ENCODE measurements around the gene DCUN1D2. TPM values are rescaled to one million over a fixed set of nuclear protein-coding genes. Genes with fewer than 3 reads are reported as not detected.
"Not testable (repeated sequence)": the region's sequence is repeated elsewhere in the genome, so short reads cannot be mapped to it uniquely, and the experiment has no call there.

DCUN1D2 gene
- total RNA-seq, 2 experiments from 2014 or later = 14.4 to 15.8 TPM

DNA sequence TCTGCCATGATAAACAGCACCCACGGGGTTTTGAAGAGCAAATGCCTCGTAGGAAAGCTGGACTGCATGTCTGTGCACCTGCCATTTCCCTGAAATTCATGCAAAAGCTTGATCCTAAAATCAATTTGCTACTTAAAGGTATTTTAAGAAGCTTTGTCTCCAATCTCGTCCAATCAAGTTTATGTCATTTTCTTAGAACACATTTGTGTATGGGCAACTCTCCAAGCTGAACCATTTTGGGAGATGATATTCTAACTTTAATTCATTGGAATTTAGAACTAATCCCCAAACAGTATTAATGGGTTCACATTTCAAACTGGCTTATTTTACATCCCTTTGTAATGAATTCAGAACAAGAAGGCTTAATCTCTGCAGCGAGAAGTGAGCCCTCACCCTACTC is 38.0 kb downstream of the DCUN1D2 start:
- Mint-ChIP-seq H3K27ac (no peak overlapping the region), H3K9me3 (no peaks in the 10 kb centered on the region), H3K4me3 (no peak overlapping the region), H3K27me3 (no peaks in the 10 kb centered on the region), H3K36me3 (peaks cover 11% of the 10 kb centered on the region), H3K4me1 (ENCODE audit: low read depth) (no peaks in the 10 kb centered on the region)
- ChIA-PET CTCF (no interaction called here), POLR2A (no interaction called here)
- intact Hi-C loops (cut with micrococcal nuclease) = no loop called here
- no peak for DNase-seq

DNA sequence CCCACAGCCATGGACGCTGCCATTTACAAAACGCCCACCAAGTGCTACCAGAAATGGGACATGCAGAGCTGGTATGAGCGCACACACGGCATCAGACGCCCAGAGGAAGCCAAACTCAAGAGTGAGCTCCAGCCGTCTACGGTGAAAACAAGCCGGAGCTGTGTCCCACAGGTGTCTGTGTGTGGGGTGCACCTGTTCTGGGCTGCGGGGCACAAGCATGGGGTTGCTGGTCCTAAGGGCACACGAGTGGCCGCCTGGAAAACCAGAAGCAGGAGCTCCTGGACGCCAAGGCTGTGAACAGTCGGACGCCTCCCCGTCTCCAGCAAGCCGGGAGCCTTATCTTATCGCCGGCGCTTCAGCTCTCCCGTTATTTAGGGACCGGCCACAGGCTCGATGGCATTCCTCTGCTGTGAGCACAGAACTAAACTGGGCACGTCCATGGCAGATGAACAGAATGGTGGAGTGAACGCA is 38.5 kb downstream of the DCUN1D2 start:
- Mint-ChIP-seq H3K36me3 (peaks cover 11% of the 10 kb centered on the region), H3K4me1 (ENCODE audit: low read depth) (no peaks in the 10 kb centered on the region), H3K4me3 (no peak overlapping the region), H3K9me3 (no peaks in the 10 kb centered on the region), H3K27me3 (no peaks in the 10 kb centered on the region), H3K27ac (no peak overlapping the region)
- intact Hi-C loops (cut with micrococcal nuclease) = no loop called here
- DNase-seq = no peak
- ChIA-PET POLR2A (no interaction called here), CTCF (no interaction called here)

DNA sequence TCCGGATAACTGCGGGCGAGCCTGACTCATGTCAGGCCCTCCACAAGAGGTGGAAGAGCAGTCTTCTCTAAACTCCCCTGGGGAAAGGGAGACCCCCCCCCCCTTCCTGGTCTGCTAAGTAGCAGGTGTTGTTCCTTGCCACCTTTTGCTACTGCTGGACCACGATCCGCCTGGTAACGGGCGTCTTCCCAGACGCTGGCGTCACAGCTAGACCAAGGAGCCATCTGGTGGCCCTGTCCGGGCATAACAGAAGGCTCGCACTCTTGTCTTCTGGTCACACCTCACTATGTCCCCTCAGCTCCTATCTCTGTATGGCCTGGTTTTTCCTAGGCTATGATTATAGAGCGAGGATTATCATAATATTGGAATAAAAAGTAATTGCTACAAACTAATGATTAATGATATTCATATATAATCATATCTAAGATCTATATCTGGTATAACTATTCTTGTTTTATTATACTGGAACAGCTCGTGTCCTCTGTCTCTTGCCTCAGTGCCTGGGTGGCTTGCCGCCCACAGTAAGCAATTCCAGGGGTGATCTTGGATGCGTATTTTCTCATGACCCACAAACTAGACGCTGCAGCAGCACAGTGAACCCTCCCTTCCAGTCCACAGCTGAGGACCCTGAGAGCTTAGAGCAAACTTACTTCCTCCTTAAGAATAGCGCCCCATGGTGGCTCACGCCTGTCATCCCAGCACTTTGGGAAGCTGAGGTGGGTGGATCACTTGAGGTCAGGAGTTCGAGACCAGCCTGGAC is 39.5 kb downstream of the DCUN1D2 start:
- H3K36me3 Mint-ChIP-seq = not testable (repeated sequence)

DNA sequence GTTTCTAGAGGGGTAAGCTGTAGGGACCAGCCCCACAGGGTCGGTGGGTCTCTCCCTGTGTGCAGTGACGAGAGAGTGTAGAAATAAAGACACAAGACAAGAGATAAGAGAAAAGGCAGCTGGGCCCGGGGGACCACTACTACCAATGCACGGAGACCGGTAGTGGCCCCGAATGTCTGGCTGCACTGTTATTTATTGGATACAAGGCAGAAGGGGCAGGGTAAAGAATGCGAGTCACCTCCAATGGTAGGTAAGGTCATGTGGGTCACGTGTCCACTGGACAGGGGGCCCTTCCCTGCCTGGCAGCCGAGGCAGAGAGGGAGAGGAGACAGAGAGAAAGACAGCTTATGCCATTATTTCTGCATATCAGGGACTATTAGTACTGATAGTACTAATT is 40.2 kb downstream of the DCUN1D2 start:
- H3K9me3 Mint-ChIP-seq; intact Hi-C loops (cut with micrococcal nuclease); H3K4me1 Mint-ChIP-seq (ENCODE audit: low read depth); H3K27me3 Mint-ChIP-seq; CTCF ChIA-PET; POLR2A ChIA-PET; DNase-seq; H3K27ac Mint-ChIP-seq; H3K36me3 Mint-ChIP-seq: not testable (repeated sequence)
- H3K4me3 Mint-ChIP-seq = peak overlapping the region; percentile 68

More for the DNA sequence above, 39.5 kb downstream of the DCUN1D2 start:
- POLR2A ChIA-PET; H3K4me1 Mint-ChIP-seq (ENCODE audit: low read depth); H3K27me3 Mint-ChIP-seq; H3K4me3 Mint-ChIP-seq; H3K9me3 Mint-ChIP-seq; CTCF ChIA-PET; DNase-seq; H3K27ac Mint-ChIP-seq; intact Hi-C loops (cut with micrococcal nuclease): not testable (repeated sequence)

DNA sequence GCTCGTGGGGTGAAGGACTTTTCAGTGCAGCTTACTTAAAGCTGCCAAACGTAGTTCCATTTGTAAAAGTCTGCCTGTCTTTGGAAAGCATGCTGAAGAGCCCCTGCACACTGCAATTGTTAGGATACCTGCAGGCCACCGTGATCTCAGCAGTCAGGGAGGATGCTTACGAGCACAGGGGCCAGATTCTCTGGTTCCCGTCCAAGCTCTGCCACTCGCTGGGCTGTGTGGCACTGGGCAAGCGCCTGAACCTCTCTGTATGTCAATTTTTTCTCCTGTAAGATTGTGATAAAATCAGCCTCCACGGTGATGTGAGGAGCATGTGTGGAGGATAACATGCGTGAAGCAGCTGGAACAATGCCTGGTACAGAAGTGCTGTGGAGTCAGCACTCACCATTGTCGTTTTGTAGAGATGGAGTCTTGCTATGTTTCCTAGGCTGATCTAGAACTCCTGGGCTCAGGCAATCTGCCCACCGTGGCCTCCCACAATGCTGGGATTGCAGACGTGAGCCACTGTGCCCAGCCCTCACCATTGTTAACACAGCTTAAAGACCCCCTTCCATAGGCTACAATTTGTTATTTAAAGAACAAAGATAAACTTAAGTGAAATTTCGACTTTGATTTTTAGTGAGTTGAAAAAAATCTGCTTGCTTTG is 40.7 kb downstream of the DCUN1D2 start:
- intact Hi-C loops (cut with micrococcal nuclease) = no loop called here
- H3K4me3 Mint-ChIP-seq = peak overlapping the region; percentile 68
- DNase-seq = no peak
- ChIA-PET POLR2A (no interaction called here), CTCF (no interaction called here)
- no peaks in the 10 kb centered on the region for H3K4me1 Mint-ChIP-seq (ENCODE audit: low read depth)
- H3K36me3 Mint-ChIP-seq = peaks cover 5% of the 10 kb centered on the region
- H3K27me3 Mint-ChIP-seq = no peaks in the 10 kb centered on the region
- no peaks in the 10 kb centered on the region for H3K9me3 Mint-ChIP-seq
- H3K27ac Mint-ChIP-seq = peak overlapping the region; percentile 66

DNA sequence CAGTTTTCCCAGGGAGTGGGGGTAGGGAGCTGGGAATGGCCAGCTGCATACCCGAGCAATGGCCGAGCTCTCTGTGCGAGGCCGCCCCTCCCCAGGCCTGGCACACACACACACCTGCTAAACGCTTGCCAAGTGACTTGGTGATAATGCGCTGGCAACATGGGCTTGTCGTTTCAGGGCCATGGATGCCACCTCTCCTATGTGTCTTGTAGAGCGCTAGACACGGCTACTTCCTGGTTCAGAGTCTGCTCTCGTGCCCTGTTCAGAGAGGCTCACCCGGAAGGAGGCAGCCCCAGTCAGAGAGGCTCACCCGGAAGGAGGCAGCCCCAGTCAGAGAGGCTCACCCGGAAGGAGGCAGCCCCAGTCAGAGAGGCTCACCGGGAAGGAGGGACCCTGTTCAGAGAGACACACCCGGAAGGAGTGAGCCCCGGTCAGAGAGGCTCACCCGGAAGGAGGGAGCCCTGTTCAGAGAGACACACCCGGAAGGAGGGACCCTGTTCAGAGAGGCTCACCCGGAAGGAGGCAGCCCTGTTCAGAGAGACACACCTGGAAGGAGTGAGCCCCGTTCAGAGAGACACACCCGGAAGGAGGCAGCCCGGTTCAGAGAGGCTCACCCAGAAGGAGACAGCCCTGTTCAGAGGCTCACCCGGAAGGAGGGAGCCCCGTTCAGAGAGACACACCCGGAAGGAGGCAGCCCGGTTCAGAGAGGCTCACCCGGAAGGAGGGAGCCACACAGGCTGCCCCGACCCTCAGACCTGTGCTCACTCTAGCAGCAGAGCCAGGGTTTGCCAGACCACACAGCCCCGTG is 41.4 kb downstream of the DCUN1D2 start:
- Mint-ChIP-seq H3K27ac (peak overlapping the region; percentile 66), H3K36me3 (peaks cover 5% of the 10 kb centered on the region), H3K4me3 (peak overlapping the region; percentile 68), H3K4me1 (ENCODE audit: low read depth) (no peaks in the 10 kb centered on the region), H3K27me3 (no peaks in the 10 kb centered on the region), H3K9me3 (no peaks in the 10 kb centered on the region)
- peak; percentile 82 for DNase-seq
- intact Hi-C loops (cut with micrococcal nuclease) = no loop called here
- CTCF ChIA-PET = no interaction called here
- POLR2A ChIA-PET = no interaction called here

DNA sequence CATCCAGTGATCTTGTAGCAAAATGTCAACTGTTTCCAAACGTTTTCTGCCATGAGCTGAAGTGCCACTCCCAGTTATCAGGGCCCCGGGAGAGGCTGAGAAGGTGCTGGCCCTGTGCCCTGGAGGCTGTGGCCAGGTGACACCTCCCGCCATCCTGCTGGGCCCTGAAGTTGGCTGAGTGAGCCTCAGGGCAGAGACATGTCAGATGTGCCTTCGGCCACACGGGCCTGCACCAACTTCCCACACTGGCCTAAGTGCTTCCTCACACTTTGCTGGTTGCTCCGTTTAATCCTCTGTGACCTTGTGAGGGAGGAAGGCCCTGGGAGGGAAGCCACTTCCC is 42.0 kb downstream of the DCUN1D2 start:
- no peaks in the 10 kb centered on the region for H3K27me3 Mint-ChIP-seq
- intact Hi-C loops (cut with micrococcal nuclease) = no loop called here
- H3K4me1 Mint-ChIP-seq (ENCODE audit: low read depth) = no peaks in the 10 kb centered on the region
- no peaks in the 10 kb centered on the region for H3K9me3 Mint-ChIP-seq
- ChIA-PET CTCF (no interaction called here), POLR2A (no interaction called here)
- peak overlapping the region; percentile 68 for H3K4me3 Mint-ChIP-seq
- H3K27ac Mint-ChIP-seq = peak overlapping the region; percentile 42
- DNase-seq = no peak
- no peaks in the 10 kb centered on the region for H3K36me3 Mint-ChIP-seq

DNA sequence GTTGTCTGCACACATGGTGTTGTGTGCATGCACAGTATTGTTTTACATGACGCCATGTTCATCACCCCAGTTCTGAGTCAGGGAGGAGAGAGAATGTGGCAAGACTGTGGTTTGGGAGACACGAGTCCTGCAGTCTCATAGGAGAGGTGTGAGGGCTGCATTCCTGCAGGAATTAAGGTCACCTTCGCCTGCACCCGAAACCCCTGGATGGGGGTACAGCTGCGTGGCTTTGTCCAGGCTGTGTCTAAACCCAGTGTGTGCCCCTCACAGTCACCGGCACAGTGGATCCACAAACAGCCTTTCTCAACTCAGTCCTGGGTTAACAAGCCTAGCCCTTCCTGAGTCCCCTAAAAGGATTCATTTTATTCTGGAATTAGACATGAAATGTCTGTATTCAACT is 42.9 kb downstream of the DCUN1D2 start:
- no peaks in the 10 kb centered on the region for H3K9me3 Mint-ChIP-seq
- H3K4me1 Mint-ChIP-seq (ENCODE audit: low read depth) = no peaks in the 10 kb centered on the region
- no peaks in the 10 kb centered on the region for H3K27me3 Mint-ChIP-seq
- peaks cover 2% of the 10 kb centered on the region for H3K36me3 Mint-ChIP-seq
- ChIA-PET POLR2A (no interaction called here), CTCF (no interaction called here)
- intact Hi-C loops (cut with micrococcal nuclease) = no loop called here
- H3K27ac Mint-ChIP-seq = no peak overlapping the region
- no peak for DNase-seq
- no peak overlapping the region for H3K4me3 Mint-ChIP-seq

DNA sequence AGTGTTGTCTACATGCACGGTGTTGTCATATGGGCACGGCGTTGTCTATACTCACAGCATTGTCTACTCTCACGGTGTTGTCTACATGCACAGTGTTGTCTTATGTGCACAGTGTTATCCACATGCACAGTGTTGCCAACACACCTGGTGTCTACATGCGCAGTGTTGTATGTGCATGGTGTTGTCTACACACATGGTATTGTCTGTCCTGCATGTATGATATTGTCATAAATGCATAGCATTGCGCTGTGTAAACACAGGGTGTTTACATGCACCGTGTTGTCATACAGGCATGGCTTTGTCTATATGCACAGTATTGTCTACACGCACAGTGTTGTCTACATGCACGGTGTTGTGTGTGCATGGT is 44.0 kb downstream of the DCUN1D2 start:
- no peak overlapping the region for H3K27ac Mint-ChIP-seq
- ChIA-PET CTCF (no interaction called here), POLR2A (no interaction called here)
- H3K4me1 Mint-ChIP-seq (ENCODE audit: low read depth) = no peaks in the 10 kb centered on the region
- intact Hi-C loops (cut with micrococcal nuclease) = no loop called here
- H3K9me3 Mint-ChIP-seq = no peaks in the 10 kb centered on the region
- no peak for DNase-seq
- peaks cover 2% of the 10 kb centered on the region for H3K36me3 Mint-ChIP-seq
- H3K4me3 Mint-ChIP-seq = no peak overlapping the region
- H3K27me3 Mint-ChIP-seq = no peaks in the 10 kb centered on the region

DNA sequence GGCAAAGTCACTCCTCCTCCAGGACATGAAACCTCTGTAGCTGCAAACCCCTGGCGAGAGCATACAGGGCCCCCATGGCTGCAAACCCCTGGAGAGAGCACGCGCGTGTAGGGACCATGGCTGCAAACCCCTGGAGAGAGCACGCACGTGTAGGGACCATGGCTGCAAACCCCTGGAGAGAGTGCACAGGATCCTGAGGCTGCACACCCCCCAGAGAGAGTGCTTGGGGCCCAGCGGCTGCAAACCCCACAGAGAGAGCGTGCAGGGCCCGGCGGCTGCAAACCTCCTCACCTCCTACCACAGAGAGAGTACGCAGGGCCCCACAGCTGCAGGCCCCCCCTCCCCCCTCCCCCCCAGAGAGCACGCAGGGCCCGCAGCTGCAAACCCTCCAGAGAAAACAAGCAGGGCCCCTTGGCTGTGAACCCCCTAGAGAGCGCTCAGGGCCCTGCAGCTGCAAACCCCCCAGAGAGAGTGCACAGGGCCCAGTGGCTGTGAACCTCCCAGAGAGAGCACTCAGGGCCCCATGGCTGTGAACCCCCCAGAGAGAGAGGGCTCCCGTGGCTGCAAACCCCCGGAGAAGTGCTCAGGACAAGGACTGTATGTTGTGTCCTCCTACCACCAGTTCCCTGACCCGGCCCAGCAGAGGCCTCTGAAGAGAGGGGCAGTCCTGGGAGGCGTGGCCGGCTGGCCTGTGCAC is 44.6 kb downstream of the DCUN1D2 start:
- Mint-ChIP-seq H3K27ac (no peak overlapping the region), H3K9me3 (no peaks in the 10 kb centered on the region)
- CTCF ChIA-PET = no interaction called here

DNA sequence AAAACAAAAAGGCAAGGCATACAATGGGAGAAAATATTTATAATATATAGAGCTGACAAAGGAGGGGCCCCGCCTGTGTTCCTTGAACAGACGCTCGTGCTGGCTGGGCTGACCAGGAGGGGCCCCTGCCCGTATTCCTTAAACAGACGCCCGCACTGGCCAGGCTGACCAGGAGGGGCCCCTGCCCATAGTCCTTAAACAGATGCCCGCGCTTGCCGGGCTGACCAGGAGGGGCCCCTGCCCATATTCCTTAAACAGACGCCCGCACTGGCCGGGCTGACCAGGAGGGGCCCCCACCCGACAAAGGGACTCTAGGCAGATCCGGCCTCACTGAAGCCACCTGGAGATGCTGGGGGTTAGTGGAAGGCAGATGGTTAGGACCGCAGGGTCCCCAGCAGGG is 46.5 kb downstream of the DCUN1D2 start:
- Mint-ChIP-seq H3K27ac (no peak overlapping the region), H3K36me3 (peaks cover 4% of the 10 kb centered on the region), H3K4me3 (no peak overlapping the region), H3K27me3 (no peaks in the 10 kb centered on the region), H3K4me1 (ENCODE audit: low read depth) (no peaks in the 10 kb centered on the region), H3K9me3 (no peaks in the 10 kb centered on the region)
- intact Hi-C loops (cut with micrococcal nuclease) = no loop called here
- DNase-seq = no peak
- CTCF ChIA-PET = interaction anchor here (1.2 kb wide), 1 partner anchor 15 kb away, joined by 3 read pairs; no protein-coding TSS in a partner anchor
- POLR2A ChIA-PET = no interaction called here

More for the DNA sequence above, 44.6 kb downstream of the DCUN1D2 start:
- no peaks in the 10 kb centered on the region for H3K4me1 Mint-ChIP-seq (ENCODE audit: low read depth)
- intact Hi-C loops (cut with micrococcal nuclease) = no loop called here
- POLR2A ChIA-PET = no interaction called here
- no peaks in the 10 kb centered on the region for H3K27me3 Mint-ChIP-seq
- H3K36me3 Mint-ChIP-seq = peaks cover 4% of the 10 kb centered on the region
- H3K4me3 Mint-ChIP-seq = no peak overlapping the region
- no peak for DNase-seq

DNA sequence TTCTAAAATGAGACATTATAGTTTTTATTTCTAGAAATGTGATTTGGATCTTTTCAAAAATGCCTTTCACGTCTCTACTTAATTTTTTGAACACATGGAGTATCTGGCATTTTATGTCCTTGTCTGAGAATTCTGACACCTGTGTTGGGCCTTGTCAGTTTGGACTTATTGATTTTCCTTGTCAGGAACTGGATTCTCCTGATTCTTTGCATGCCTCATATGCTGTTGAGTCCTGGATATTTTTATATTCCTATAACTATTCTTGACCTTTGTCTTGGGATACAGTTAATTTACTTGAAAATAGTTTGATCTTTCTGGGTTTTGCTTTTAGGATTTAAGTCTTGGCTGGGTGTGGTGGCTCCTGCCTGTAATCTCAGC is 47.5 kb downstream of the DCUN1D2 start:
- ChIA-PET CTCF (no interaction called here), POLR2A (no interaction called here)
- DNase-seq = no peak
- intact Hi-C loops (cut with micrococcal nuclease) = no loop called here
- H3K4me1 Mint-ChIP-seq (ENCODE audit: low read depth) = no peaks in the 10 kb centered on the region
- no peaks in the 10 kb centered on the region for H3K27me3 Mint-ChIP-seq
- peaks cover 4% of the 10 kb centered on the region for H3K36me3 Mint-ChIP-seq
- H3K4me3 Mint-ChIP-seq = no peak overlapping the region
- H3K27ac Mint-ChIP-seq = no peak overlapping the region
- no peaks in the 10 kb centered on the region for H3K9me3 Mint-ChIP-seq
